GM18909 (cell line): ENCODE data around the gene SEC22B.
"Not testable (repeated sequence)": the region's sequence is repeated elsewhere in the genome, so short reads cannot be mapped to it uniquely, and the experiment has no call there.

Experiments
- ATAC-seq: cut with Tn5 transposase; IDR thresholded peaks from one replicate; pipeline ENCODE4 v1.9.1; 2021; ENCODE audit warnings: mild to moderate bottlenecking; ENCODE audit not compliant: unreplicated experiment, poor library complexity

Gene SEC22B

DNA sequence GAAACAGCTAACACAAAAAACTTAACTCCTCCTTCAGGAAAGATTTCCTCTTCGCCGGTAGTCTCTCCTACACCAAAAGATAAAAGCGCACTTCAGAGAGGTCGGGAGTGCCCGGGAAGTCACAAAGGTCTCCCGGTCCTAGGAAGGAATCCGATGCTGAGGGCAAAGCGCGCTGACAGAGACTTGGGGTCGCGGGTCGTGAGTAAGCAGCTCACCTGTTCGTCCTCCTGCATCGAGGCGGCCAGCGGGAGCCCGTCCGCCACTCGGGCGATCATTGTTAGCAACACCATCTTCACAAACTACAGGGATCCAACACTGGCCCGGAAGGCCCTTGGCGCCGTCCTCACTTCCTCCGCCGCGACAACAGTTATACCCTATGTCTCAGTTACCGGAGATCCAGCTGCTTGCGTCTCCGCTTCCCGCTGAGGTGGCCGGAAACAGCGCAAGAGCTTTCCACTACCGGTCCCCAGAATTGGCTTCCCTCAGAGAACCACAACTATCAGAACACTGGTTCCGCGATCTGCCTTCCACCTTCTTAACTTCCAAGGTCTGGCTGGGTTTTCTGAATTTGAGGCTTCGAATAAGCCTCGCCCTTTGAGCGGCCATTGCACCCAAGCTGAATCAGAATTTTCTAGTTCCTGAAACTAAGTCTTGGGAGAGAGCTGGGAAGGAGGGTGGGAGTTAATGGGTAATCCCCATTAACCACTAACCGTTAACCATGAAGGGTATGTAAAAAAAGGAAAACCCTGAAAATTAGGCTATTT lies at the start of gene SEC22B:
Gene SEC22B (minus strand): TSS at position 429 of the 764 bp plus-strand sequence. CDS start 139 bp downstream, at position 290.
- peak; percentile 98 for ATAC-seq

DNA sequence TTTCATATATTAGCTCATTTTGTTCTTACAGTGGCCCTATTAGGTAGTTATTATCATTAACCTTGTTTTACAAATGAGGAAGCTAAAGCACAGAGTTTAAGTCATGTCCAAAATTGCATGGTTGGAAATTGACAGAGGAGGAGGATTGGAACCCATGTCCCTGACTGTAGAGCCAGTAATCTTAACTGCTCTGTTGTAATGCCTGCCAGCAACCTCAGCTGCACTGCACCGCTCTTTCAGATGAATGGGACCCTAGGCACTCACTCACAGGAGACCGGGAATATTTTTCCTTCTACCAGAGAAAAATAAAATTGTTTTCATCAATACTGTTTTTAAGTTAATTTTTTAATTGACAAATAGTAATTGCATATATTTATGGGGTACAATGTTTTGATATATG lies 41.6 kb upstream of the SEC22B start:
- ATAC-seq: not testable (repeated sequence)

DNA sequence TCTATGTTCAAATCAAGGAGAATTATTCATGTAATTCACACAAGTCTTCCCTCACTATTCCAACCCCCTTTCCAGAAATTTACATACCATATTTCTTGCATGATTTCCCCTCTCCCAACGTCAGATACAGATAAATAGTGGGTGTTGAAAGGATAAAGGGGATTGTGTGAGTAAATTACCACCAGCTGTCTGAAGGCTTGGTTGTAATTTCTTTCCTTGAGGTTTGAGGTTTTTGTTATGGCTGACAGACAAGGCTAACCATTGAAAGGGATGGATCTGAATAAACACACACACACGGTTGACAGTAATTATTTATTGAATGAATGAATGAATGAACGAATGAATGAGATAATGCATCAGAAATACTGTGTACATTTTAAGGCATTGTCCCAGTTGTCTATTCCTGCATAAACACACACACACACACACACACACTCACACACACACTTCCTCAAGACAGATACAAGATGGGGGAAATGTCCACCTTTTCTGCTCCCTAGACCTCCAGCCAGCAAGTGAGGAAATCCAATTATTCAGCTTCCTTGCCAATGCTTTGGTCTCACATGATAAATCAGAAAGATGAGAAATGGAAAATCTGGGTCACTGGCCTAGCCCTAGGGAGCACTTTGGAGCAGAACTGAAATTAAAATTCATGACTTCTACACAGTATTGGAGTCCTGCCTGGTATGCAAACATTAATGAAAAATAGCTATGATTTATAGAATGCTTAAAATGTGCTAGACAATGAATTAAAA lies 41.0 kb upstream of the SEC22B start:
- not testable (repeated sequence) for ATAC-seq

DNA sequence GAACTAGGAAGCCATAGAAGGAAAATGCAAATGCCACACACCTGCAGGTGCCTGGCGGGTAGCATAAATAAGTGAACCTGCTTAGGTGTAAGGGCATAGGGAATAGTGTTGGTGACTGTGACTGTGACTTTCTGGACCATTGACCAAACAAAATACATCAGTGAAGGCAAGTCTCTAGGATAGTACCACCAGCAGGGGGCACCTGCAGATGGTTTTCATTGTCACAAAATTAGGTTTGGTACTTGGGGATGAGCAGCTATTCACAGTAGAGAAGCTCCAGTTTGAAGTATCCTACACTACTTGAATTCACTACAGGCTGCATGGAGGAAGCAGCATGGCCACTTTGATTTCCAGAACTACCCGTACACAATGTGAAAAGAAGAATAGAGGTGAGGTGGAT lies 37.3 kb upstream of the SEC22B start:
- not testable (repeated sequence) for ATAC-seq

DNA sequence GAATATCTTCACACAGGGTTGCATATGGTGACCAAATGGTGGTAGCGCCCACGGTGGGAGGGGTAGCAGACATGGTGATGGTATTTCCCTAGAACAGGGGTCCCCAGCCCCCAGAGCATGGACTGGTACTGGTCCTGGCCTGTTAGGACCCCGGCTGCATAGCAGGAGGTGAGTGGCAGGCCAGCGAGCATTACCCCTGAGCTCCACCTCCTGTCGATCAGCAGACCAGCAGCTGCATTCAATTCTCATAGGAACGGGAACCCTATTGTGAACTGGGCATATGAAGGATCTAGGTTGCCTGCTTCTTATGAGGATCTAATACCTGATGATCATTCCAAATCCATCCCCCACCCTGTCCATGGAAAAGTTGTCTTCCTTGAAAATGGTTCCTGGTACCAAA lies 34.4 kb upstream of the SEC22B start:
- ATAC-seq: not testable (repeated sequence)

DNA sequence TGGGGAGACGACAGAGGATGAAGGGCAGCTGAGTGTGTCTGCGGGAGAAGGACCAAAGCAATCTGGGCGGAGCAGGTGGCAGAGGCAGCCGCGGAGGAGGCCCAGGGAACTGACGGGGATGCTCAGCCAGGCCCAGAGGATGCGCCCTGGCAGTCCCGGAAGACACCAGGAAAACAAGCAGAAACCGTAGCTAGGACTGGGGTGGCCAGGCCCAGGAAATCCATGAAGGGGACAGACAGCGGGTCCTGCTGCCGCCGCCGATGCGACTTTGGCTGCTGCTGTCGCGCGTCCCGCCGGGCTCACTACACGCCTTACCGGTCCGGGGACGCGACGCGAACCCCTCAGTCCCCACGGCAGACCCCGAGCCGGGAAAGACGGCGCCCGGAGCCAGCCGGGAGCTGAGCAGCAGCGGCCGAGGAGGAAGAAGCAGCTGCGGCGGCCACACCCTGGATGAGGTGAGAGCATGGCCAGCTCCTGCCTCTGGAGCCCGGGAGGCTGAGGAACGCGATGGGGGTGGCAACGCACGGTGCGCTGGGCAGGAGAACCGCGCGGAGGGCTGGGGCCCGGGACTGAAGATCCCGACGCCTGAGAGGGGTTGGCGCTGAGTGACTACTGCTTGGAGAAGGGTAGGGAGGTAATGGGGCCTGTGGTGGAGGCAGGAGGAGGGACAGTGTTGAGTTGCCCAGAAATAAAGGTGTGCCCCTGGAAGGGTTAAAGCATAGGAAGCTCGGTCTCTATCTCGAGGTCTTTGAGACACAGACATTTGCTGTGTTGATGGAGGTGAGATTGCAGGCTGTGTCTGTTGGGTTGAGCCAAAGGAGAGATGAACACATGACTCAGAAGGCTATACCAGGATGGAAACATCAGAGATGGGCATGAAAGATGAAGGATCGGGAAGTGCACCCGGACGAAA lies 20.8 kb upstream of the SEC22B start:
- not testable (repeated sequence) for ATAC-seq

DNA sequence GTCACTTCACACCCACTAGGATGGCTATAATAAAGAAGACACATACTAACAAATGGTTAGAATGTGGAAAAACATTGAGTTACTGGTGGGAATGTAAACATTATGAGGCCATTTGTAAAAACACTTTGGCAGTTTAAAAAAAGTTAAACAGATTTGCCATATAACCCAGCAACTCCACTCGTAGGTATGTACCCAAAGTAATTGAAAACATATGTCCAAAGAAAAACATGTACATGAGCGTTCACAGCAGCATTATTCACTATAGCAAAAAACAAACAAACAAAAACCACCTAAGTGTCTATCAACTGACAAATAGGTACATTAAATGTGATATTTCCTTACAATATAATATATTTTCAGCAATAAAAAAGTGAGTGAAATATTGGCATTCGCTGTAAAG lies 12.3 kb upstream of the SEC22B start:
- not testable (repeated sequence) for ATAC-seq

DNA sequence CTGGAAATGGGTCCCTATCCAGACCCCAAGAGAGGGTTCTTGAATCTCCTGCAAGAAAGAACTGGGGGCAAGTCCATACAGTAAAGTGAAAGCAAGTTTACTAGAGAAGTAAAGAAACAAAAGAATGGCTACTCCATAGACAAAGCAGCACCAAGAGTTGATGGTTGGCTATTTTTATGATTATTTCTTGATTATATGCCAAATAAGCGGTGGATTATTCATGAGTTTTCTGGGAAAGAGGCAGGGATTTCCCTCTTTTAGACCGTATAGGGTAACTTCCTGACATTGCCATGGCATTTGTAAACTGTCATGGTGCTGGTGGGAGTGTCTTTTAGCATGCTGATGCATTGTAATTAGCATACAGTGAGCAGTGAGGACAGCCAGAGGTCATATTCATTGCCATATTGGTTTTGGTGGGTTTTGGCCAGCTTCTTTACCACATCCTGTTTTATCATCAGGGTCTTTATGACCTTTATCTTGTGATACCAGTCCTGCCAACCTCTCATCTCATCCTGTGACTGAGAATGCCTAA lies 5.9 kb upstream of the SEC22B start:
- ATAC-seq: not testable (repeated sequence)

DNA sequence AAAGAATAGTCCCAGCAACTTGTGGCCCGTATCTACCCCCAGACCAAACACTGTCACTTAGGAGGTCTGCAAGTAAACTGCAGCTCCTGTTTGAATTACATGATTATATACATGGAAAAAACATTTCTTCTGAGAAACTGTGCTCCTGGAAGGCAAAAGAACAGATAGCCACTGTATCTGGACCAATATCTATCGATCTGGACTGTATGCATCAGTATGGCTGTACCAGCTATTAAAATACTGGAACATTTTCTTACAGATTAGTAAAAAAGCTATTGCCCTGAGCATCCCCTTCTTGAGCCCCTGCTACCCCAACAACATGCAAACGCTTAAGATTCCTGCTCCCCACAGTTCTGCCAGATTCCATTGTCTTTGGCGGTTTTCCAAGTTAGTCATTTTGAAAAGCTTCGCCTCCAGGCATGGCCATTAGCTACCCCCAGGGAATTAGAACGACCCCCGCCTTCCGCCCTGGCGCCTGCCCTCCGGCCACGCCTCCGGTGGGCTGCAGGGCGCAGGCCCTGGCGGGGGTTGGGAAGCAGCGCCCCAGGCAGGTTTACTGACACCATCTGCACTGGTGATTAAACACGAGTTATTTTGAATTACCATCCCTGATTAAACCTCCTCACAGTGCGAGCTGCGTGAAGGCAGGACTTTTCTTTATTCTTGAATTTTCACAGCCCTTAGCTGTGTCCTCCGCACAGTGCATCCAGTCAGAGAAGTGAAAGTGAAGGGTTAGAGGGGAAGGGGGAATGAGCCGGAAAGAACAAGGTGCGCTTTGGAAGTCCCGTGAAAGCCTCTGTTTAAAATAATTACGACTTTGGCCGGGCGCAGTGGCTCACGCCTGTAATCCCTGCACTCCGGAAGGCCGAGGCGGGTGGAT lies 3.7 kb upstream of the SEC22B start:
- ATAC-seq: not testable (repeated sequence)

DNA sequence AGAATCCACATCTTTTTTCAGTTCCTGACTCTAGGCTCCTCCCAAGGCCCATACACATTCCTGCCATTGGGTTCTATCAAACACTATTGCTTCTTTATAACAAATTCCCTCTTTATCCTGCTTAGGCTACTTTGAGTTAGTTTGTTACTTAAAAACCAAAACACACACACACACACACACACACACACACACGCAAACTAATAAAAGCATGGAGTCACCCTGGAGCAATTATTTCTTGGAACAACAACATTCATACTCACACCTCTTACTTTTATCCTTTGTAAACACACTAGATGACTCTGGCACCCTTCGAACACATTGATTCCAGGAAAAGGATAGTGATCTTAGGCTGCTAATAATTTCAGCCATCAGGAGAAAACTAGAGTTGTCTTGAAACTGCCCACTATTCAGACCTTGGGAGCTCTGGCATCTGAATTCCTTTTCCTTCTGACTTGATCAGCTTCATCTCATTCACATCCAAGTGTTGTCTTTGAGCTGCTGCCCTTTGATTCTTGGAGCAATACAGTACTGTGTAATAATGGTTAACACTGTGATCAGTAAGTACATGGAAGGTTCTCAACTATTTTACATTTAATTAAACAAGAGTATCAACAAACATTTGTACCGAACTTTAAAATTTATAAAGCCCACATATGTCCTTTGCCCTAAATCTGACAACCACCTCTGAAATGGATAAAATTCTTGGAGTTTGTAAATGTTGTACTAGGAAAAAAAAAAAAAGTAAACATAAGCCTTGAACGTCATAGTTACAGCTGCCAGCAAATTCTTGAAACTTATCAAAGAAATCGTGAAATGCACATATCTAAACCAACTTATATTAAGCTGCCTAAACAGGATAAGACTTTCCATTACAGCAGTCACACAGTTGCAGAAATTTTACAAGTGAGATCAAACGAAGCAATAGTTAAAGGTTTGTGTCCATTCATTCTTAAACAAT lies 2.8 kb upstream of the SEC22B start:
- no peak for ATAC-seq

DNA sequence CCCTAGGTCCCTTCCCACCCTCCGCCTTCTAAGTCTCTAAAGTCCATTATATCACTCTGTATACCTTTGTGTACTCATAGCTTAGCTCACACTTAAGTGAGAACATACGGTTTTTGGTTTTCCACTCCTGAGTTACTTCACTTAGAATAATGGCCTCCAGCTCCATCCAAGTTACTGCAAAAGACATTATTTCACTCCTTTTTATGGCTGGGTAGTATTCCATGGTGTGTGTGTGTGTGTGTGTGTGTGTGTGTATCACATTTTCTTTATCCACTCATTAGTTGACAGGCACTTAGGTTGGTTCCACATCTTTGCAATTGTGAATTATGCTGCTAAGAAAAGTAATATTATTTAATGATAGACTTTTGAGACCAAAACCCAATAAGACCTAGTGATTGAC lies 1.7 kb upstream of the SEC22B start:
- ATAC-seq: not testable (repeated sequence)

DNA sequence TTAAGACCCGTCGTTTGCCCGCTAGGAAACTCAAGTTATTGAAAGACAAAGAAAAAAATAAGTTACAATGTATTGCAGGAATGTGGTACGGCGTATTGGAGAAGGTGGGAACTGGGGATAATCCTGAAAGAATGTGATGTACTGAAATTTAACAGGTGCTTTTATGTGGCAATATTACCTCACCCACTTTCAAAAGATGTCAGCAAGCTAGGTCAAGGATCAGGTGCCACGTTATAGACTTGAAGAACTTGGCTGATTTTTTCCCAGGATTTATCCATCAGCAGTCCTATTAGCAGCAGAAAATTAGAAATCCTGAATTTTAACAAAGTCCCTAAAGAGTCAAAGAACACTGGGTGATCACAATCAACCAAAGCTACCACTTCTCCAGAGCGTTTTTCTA lies 632 bp downstream of the SEC22B start:
- not testable (repeated sequence) for ATAC-seq

DNA sequence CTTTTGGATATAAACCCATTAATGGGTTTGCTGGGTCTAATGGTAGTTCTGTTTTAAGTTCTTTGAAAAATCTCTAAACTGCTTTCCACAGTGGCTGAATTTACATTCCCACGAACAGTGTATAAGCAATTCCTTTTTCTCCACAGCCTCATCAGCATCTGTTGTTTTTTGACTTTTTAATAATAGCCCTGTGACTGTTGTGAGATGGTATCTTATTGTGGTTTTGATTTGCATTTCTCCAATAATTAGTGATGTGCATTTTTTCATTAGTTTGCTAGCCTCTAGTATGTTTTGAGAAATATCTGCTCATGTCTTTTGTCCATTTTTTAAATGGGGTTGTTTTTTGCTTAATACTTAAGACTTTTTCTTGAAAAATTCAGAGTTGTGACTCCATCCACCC lies 11.6 kb downstream of the SEC22B start:
- not testable (repeated sequence) for ATAC-seq

DNA sequence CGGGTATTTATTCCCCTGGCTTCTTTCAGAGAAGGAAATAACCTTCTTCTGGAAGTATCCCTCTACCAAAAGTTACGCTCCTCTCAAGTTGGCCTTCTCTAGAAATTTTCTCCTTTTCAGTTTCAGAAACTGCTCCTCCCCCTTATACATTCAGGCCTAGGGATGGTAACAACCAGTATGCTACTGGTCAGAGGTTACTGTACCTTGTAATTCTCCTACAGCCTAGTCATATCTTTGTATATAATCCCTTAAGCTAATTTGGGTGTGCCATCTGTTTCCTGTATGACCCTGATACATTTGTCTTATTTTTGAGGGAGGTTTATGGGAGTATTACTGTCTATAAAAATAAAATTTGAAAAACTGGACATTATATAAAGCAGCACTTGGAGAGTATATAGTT lies 14.3 kb downstream of the SEC22B start:
- not testable (repeated sequence) for ATAC-seq

DNA sequence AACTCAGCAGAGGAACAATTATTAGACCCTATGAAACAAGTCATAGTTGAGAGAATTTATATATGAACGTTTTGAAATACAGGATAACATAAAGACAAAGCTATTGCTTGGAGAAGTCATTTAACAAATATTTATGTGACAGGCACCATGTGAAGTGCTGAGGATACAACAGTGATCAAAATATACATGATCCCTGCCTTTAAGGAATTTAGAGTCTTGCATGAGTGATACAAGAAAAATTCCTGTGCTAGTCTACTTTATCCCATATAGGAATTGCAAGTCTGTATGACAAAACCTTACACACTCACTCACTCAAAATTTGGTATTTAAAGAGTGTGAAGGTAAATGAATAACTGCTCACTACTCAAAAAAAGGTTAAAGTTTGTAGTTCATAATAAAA lies 17.8 kb downstream of the SEC22B start:
- not testable (repeated sequence) for ATAC-seq

DNA sequence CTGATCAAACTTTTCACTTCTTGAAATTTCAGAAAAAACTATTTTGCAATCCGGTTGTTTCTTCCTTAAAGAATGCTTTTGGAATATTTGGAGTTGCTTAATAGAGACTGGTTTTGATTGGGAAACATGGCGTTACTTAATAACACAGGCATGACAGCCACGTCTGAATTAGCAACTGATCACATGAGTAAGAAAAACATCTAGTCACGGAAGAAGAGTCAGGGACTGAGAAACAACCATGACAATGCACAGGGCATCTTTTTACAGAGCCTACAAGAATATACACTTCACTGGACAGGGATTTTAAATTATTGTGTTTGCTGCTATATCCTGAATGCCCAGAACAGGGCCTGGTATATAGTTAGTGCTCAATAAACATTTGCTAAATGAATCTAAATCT lies 18.2 kb downstream of the SEC22B start:
- ATAC-seq: not testable (repeated sequence)

DNA sequence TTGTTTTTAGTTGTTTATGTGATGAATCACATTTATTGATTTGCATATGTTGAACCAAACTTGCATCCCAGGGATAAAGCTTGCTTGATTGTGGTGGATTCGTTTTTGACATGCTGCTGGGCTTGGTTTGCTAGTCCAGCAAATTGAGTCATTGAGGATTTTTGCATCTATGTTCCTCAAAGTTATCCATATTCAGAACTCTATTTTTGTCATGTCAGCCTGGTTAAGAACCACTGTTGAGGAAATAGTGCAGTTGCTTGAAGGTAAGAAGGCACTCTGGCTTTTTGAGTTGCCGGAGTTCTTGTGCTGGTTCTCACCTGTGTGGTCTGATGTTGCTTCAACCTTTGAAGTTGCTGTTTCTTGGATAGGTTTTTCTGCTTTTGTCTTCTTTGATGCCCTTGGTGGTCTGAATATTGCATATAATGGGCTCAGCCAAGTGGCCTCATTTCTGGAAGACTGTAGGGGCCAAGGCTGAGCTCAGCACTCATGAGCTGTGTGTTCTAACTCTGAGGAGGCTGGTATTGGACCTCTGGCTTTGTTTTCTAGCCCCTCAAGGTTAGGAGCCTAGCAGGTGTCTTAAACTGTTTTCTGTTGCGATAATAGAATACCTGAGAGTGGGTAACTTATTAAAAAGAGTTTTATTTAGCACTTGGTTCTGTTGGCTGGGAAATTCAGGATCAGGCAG lies 26.0 kb downstream of the SEC22B start:
- ATAC-seq: not testable (repeated sequence)
